OCI-LY1 (cell line): ENCODE results near the gene TIMP3.

Source experiments
- EZH2 ChIP-seq: fragments of 200-600 bp; sonication (generic), shearing (Covaris generic); IDR thresholded peaks from 2 replicates; pipeline ENCODE4 v1.8.0; 2017; ENCODE audit warnings: borderline replicate concordance, mixed run types, mild to moderate bottlenecking, antibody characterized with exemption, low read length, moderate library complexity, mixed read lengths
- TF ChIP-seq, protein P1 (sequence below): fragments of 200-600 bp; sonication (generic), shearing (Covaris generic); IDR thresholded peaks from 2 replicates; pipeline ENCODE4 v1.5.1; 2017; ENCODE audit warnings: mild to moderate bottlenecking, antibody characterized with exemption, low read length, moderate library complexity, mixed read lengths

GRCh38 chr22:32794449-32795213, 6.9 kb upstream of the TIMP3 start:
- TF ChIP-seq, protein P1, sequence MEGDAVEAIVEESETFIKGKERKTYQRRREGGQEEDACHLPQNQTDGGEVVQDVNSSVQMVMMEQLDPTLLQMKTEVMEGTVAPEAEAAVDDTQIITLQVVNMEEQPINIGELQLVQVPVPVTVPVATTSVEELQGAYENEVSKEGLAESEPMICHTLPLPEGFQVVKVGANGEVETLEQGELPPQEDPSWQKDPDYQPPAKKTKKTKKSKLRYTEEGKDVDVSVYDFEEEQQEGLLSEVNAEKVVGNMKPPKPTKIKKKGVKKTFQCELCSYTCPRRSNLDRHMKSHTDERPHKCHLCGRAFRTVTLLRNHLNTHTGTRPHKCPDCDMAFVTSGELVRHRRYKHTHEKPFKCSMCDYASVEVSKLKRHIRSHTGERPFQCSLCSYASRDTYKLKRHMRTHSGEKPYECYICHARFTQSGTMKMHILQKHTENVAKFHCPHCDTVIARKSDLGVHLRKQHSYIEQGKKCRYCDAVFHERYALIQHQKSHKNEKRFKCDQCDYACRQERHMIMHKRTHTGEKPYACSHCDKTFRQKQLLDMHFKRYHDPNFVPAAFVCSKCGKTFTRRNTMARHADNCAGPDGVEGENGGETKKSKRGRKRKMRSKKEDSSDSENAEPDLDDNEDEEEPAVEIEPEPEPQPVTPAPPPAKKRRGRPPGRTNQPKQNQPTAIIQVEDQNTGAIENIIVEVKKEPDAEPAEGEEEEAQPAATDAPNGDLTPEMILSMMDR, result peak; percentile 11; the same call in 1 of the 2 replicates
- no peak for TF ChIP-seq EZH2
